Colon (tissue), 2 donors: Measurements from ENCODE around the gene EPS15.
"Not testable (repeated sequence)": the region's sequence is repeated elsewhere in the genome, so short reads cannot be mapped to it uniquely, and the experiment has no call there.

Source experiments
- FAIRE-seq: peaks from 2 replicates; lab custom pipeline; 2012; peaks lifted over from hg19 to GRCh38; lab: Jason Lieb, UNC
- donor health status: control.
- donor health status: control.

Gene EPS15

GRCh38 chr1:51542158-51542953 lies 23.3 kb upstream of the EPS15 start:
- no peak for FAIRE-seq

GRCh38 chr1:51541313-51542050 lies 22.4 kb upstream of the EPS15 start:
- FAIRE-seq = no peak

DNA sequence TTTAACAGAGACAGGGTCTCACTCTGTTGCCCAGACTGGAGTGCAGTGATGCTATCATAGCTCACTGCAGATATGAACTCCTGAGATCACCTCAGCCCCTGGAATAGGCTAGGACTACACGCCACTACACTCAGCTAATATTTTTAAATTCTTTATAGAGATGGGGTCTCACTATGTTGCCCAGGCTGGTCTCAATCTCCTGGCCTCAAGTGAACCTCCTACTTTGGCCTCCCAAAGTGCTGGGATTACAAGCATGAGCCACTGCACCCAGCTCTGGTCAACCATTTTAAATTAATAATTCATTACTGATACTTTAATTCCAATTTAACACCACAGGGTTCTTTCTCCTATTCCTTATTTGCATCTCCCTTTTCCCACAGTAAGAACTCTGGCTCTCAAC lies 18.5 kb upstream of the EPS15 start:
- no peak for FAIRE-seq

GRCh38 chr1:51535006-51535592 lies 16.0 kb upstream of the EPS15 start:
- no peak for FAIRE-seq

GRCh38 chr1:51534447-51534846 lies 15.4 kb upstream of the EPS15 start:
- FAIRE-seq = no peak

- no peak for FAIRE-seq
Observed at GRCh38 chr1:51532853-51533252, 13.8 kb upstream of the EPS15 start.

DNA sequence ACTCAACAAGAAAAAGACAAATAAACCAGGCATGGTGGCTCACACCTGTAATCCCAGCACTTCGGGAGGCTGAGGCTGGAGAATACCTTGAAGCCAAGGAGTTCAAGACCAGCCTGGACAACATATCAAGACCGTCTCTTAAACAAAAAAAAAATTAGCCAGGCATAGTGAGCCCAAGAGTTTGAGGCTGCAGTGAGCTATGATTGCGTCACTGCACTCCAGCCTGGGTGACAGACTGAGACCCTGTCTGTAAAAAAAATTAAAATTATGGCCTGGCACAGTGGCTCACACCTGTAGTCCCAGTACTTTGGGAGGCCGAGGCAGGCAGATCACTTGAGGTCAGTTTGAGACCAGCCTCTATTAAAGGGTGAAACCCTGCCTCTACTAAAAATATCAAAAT lies 11.4 kb upstream of the EPS15 start:
- not testable (repeated sequence) for FAIRE-seq

- no peak for FAIRE-seq
Observed at GRCh38 chr1:51527144-51527543, 8.1 kb upstream of the EPS15 start.

DNA sequence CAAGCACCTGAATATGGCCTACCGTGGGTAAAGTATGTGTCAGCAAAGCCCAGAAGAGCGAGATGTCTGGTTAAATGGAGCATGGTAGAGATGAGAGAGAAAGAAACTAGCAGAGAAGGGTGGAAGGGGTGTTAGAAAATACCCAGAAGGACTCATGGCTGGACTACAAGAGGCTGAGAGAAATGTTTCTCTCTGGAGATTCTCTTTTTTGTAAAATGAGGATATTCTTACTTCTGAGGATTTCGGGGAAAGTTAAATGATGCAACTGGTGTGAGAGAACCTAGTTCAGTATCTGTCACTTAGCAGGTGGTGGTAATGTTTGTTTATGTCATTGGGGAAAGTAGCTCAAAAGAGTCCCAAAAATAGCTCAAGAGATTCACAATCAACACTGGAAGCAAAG lies 7.2 kb upstream of the EPS15 start:
- no peak for FAIRE-seq

GRCh38 chr1:51525295-51525694 lies 6.2 kb upstream of the EPS15 start:
- FAIRE-seq = no peak

DNA sequence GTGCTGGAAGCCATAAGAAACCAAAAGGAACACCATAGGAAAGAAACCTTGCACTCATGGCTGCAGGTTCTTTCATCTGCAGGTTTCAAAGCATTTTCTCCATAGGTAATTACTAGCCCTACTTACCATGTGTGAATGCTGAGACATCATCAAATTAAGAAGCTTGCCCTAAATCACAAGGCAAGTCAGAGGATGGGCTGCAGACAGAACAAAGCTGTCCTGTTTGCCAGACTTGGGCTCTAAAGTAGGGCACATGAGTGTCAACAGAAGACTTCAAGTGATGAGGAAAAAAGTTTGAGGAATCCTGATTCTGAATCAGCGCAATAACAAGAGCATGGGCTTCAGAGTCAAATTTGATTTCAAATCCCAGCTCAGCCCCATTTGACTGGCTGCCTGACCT lies 5.8 kb upstream of the EPS15 start:
- FAIRE-seq = no peak

DNA sequence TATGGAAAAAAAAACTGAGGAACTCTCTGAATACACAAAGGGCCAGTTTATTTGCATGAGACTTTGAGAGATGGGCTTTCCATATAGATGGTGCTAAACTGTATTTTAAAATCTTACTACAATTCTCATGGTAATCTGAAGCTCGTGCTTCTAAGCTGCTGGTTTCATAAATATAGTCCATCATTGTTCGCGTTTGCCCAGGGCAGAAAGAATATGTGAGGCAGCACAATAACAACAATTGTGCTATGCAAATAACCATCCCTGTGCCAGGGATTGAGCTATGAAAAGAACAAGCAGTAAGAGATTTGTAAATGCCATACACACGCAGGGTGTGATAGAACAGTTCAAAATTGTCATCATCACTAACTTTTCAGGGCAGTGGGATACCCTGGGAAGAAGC lies 4.9 kb upstream of the EPS15 start:
- no peak for FAIRE-seq

DNA sequence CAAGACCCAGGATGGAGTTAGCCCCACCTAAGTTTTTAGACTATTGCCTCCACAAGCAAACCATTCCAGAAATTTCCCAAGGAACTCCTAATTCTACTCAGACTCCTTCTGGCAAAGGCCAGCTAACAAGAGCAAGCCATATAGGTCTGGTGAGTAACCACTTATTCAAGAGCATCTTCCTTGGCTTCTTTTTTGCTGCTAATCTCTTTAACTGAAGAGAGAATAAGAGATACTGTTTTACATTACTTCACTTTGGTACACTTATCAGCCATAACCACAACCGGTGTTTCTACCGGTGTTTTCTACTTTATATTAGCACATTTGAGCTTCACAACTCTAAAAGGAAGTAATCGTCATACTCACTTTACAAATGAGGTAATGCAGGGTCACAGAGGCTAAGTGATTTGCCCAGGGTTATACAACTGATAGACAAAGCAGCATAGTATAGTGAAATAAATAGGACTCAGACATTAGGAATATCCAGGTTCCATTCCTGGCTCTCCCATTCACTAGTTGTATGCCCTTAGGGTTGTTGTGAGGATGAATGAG lies 1.7 kb upstream of the EPS15 start:
- no peak for FAIRE-seq

DNA sequence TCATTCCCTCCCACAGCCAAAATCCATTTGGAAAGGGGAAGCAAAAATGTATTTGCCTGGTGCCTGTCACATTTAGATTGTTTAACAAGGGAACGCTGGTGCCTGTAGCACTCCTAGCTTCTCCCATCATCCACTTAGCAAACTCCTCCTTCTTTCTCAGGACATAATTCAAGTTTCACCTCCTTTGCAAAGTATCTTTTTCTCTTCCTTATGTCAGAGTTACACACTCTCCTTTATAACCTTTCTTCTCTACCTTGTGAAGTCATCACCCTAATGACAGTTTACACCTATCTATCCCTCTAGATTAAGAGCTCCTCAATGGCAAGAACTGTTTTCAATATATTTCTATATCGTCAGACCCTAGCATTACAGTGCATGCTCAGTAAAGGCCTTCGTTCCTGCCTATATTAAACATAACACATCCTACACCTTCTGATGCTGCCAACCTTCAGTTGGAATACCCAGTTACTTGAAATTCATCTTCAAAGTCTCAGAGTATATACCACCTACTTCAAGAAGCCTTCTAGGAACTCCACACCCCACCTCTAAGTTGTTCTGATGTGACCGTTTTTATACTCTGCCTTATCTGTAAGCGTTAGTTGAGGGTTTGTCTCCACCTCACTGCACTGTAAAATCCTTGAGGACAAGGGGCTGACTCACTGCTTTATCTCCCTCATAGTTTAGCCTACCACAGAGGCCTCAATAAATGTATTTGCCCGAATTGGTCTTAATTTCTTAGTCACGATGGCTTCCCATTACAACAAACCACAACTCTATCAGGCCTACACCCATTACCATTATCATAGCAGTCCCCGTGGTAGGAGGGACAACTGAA lies 1.0 kb upstream of the EPS15 start:
- no peak for FAIRE-seq

GRCh38 chr1:51518586-51519047 lies 449 bp downstream of the EPS15 start:
- FAIRE-seq = no peak

DNA sequence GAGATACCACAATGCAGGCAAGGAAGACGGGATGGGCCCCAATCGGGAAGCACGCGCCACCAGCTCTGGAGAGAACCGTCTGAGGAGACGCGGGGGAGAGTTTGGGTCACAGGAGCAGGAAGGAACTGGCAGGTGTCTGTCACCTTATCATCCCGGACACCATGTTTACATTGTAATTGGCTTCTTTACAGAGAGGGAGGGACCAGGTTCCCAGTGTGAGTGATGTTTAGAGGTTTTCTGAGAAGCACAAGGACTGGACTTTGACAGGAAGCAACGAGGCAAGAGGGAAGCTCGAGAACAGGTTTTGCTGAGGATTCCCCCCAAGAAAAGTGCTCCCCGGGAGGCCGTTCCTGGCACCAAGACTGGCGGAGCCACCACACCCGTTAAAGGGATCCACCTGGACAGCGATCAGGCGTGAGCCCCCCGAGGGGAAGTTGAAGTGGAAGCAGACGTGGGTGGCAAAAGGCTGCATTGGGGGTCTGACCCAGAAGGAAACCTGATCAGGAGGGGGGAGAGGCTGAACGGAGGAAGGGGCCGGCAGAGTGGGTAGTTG lies 957 bp downstream of the EPS15 start:
- no peak for FAIRE-seq

GRCh38 chr1:51517361-51518032 lies 1.6 kb downstream of the EPS15 start:
- no peak for FAIRE-seq

DNA sequence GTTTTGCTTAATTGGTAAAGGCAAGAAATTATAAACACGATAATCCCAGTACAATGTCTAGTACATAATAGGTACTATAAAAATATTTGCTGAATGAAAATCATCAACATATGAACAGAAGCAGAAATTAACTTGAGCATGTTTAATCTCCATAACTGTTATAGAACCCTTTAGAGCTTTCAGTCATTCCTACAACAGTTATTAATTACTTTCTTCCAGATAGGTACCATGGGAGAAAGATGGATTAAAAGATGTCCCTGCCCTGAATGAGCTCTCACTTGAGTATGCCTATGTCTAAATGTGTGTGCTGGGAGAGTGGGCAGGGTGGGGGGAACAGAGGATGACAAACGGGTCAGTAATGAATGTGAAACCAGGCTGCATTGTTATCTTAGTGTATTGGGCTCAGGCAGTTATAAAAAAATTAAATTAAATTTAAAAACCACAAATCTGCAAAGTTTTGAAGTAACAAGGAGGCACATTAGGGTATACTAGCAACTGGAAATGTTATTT lies 2.4 kb downstream of the EPS15 start:
- FAIRE-seq = no peak

DNA sequence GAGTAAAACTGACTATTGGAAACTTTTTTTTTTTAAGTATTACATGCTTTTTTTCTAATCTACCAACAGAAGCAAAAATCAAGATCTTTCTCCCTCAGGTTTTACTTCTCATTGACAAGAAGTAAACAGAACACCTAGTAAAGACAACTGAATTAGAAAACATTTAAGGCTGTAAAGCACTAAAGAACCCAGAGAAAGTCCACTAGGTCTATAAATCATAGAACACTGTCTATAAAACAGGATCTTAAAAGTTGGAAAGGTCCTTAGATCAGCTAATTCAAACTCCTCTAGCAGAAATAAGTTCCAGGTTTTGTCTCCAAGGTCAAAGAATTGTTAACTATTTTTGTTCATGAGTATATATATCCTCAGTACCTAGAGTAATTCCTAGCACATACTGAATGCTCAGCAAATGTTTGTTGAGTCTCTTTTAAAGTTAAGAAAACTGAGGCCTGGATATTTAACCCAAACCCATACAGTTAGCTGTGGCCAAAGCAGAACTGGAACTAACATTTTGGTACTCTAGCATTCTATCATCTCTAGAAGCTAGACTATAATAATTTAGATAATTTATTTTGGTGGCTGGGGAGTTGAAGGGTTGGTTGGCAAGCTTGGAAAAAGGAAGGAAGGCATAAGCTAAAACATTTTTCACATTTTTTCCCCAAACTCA lies 3.0 kb downstream of the EPS15 start:
- no peak for FAIRE-seq

GRCh38 chr1:51515312-51515960 lies 3.6 kb downstream of the EPS15 start:
- FAIRE-seq = no peak
